ENCODE data around the gene FXYD4.

DNA sequence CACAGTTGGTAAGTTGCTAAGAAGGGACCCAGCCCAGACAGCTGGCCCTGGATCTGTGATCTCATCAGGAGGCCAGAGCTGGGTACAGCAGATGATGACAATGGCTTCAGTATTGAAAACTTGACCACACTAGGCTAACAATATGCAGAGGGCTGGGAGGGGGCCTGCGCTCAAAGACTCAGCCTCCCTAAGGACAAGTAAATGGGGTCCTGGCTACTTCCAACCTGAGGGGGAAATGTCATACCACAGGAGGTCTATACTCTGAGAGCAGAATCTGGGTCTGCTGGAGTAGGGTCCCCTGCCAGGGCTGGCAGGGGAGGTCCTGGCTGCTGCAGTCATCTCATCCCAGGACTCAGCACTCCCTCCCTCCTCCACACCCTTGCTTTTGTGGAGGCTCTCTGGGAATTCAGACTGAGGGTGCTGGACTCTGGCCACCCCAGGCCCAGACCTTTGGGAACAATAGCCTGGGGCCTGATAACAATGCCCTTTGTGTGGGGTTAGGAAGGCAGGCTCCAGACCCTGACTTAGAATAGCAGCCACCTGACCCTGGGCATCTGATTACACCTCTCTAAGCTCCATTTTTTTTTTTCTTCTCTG is 1.4 kb downstream of the FXYD4 start:
- no peak for TF ChIP-seq POLR2A (IDR thresholded peaks at IDR 0.05)
- TF ChIP-seq, protein P1, sequence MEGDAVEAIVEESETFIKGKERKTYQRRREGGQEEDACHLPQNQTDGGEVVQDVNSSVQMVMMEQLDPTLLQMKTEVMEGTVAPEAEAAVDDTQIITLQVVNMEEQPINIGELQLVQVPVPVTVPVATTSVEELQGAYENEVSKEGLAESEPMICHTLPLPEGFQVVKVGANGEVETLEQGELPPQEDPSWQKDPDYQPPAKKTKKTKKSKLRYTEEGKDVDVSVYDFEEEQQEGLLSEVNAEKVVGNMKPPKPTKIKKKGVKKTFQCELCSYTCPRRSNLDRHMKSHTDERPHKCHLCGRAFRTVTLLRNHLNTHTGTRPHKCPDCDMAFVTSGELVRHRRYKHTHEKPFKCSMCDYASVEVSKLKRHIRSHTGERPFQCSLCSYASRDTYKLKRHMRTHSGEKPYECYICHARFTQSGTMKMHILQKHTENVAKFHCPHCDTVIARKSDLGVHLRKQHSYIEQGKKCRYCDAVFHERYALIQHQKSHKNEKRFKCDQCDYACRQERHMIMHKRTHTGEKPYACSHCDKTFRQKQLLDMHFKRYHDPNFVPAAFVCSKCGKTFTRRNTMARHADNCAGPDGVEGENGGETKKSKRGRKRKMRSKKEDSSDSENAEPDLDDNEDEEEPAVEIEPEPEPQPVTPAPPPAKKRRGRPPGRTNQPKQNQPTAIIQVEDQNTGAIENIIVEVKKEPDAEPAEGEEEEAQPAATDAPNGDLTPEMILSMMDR (IDR thresholded peaks at IDR 0.05), result no peak
